ENCODE results near the gene KRT3. TPM values are rescaled to one million over a fixed set of nuclear protein-coding genes. Genes with fewer than 3 reads are reported as not detected.

KRT3 gene
- total RNA-seq, 1 experiment from 2014 or later = not detected

- no peak for TF ChIP-seq CTCF (conservative IDR thresholded peaks at IDR 0.05; ENCODE audit: low read depth, low read length)
- TF ChIP-seq EZH2 (IDR thresholded peaks at IDR 0.05; ENCODE audit: borderline replicate concordance, low read depth, low read length, poor library complexity, severe bottlenecking) = no peak
- intact Hi-C loops (cut with micrococcal nuclease; ENCODE audit: unreplicated experiment) = no loop called here
- ChIA-PET CTCF (no interaction called here), POLR2A (ENCODE audit: low non-redundant PET) (no interaction called here)
- no peaks in the 10 kb centered on the region for H3K27me3 ChIP-seq (replicated peaks; ENCODE audit: insufficient read depth, low read depth, low read length, poor library complexity)
- DNase-seq (ENCODE audit: low spot score) = no peak
- no peak overlapping the region for H3K4me3 ChIP-seq (ENCODE audit: low read depth, low read length, poor library complexity, severe bottlenecking)
- no peaks in the 10 kb centered on the region for H3K9me3 ChIP-seq (ENCODE audit: low read depth, low read length, poor library complexity, severe bottlenecking)
- BruUV-seq (replicated peaks) = no TSS peak
- H3K27ac ChIP-seq (ENCODE audit: low read depth, low read length, poor library complexity, severe bottlenecking) = no peak overlapping the region
- H3K36me3 ChIP-seq (ENCODE audit: insufficient read depth, low read length, poor library complexity, severe bottlenecking) = no peaks in the 10 kb centered on the region
- peaks cover 28% of the 10 kb centered on the region for H3K4me1 ChIP-seq (ENCODE audit: insufficient read depth, low read length, poor library complexity, severe bottlenecking)
These were observed 5.9 kb upstream of the KRT3 start for GRCh38 chr12:52801773-52802172.

- Histone ChIP-seq H3K9me3 (ENCODE audit: low read depth, low read length, poor library complexity, severe bottlenecking) (no peaks in the 10 kb centered on the region), H3K27ac (ENCODE audit: low read depth, low read length, poor library complexity, severe bottlenecking) (no peak overlapping the region), H3K4me3 (ENCODE audit: low read depth, low read length, poor library complexity, severe bottlenecking) (no peak overlapping the region), H3K27me3 (replicated peaks; ENCODE audit: insufficient read depth, low read depth, low read length, poor library complexity) (no peaks in the 10 kb centered on the region), H3K4me1 (ENCODE audit: insufficient read depth, low read length, poor library complexity, severe bottlenecking) (peaks cover 27% of the 10 kb centered on the region), H3K36me3 (ENCODE audit: insufficient read depth, low read length, poor library complexity, severe bottlenecking) (no peaks in the 10 kb centered on the region)
- no peak for DNase-seq (ENCODE audit: low spot score)
- intact Hi-C loops (cut with micrococcal nuclease; ENCODE audit: unreplicated experiment) = no loop called here
- TF ChIP-seq EZH2 (IDR thresholded peaks at IDR 0.05; ENCODE audit: borderline replicate concordance, low read depth, low read length, poor library complexity, severe bottlenecking) = no peak
- TF ChIP-seq CTCF (conservative IDR thresholded peaks at IDR 0.05; ENCODE audit: low read depth, low read length) = no peak
- ChIA-PET CTCF (no interaction called here), POLR2A (ENCODE audit: low non-redundant PET) (interaction anchor here (0.7 kb wide), 1 partner anchor 531 kb away, joined by 5 read pairs; no protein-coding TSS in a partner anchor)
- no TSS peak for BruUV-seq (replicated peaks)
These were observed 4.5 kb upstream of the KRT3 start for GRCh38 chr12:52800259-52800917.

- Histone ChIP-seq H3K27ac (ENCODE audit: low read depth, low read length, poor library complexity, severe bottlenecking) (no peak overlapping the region), H3K4me3 (ENCODE audit: low read depth, low read length, poor library complexity, severe bottlenecking) (no peak overlapping the region), H3K4me1 (ENCODE audit: insufficient read depth, low read length, poor library complexity, severe bottlenecking) (peaks cover 21% of the 10 kb centered on the region), H3K36me3 (ENCODE audit: insufficient read depth, low read length, poor library complexity, severe bottlenecking) (no peaks in the 10 kb centered on the region), H3K27me3 (replicated peaks; ENCODE audit: insufficient read depth, low read depth, low read length, poor library complexity) (no peaks in the 10 kb centered on the region), H3K9me3 (ENCODE audit: low read depth, low read length, poor library complexity, severe bottlenecking) (no peaks in the 10 kb centered on the region)
- intact Hi-C loops (cut with micrococcal nuclease; ENCODE audit: unreplicated experiment) = no loop called here
- no TSS peak for BruUV-seq (replicated peaks)
- ChIA-PET CTCF (no interaction called here), POLR2A (ENCODE audit: low non-redundant PET) (no interaction called here)
- TF ChIP-seq CTCF (conservative IDR thresholded peaks at IDR 0.05; ENCODE audit: low read depth, low read length) (no peak), EZH2 (IDR thresholded peaks at IDR 0.05; ENCODE audit: borderline replicate concordance, low read depth, low read length, poor library complexity, severe bottlenecking) (no peak)
- no peak for DNase-seq (ENCODE audit: low spot score)
These were observed 3.7 kb upstream of the KRT3 start for GRCh38 chr12:52799505-52800211.
